Endothelial cell of umbilical vein (primary cell): ENCODE measurements around the gene PLA2G4B.

Experiments
- CTCF ChIP-seq, 2 donors: IDR thresholded peaks; 1 replicate in 1 of 2; 2 replicates in 1 of 2; pipeline ENCODE4 v1.5.1; 2011; ENCODE audit warnings: low read length in 2 of 2, mild to moderate bottlenecking in 2 of 2, moderate library complexity in 2 of 2, control low read depth in 1 of 2, inconsistent platforms in 1 of 2, low read depth in 1 of 2; ENCODE audit not compliant: insufficient read depth in 1 of 2; ENCODE audit errors: extremely low read depth in 1 of 2
- EZH2 ChIP-seq: IDR thresholded peaks from 2 replicates; pipeline ENCODE4 v1.6.1; 2012; ENCODE audit warnings: borderline replicate concordance, low read depth, mild to moderate bottlenecking, moderate library complexity, low read length, inconsistent platforms; ENCODE audit not compliant: severe bottlenecking
- FOS ChIP-seq: IDR thresholded peaks from 2 replicates; pipeline ENCODE4 v1.6.1; 2011; ENCODE audit warnings: mild to moderate bottlenecking, low read length, moderate library complexity, borderline replicate concordance; ENCODE audit not compliant: insufficient read depth
- MAX ChIP-seq: IDR thresholded peaks from 2 replicates; pipeline ENCODE4 v1.6.1; 2011; ENCODE audit not compliant: insufficient read depth, insufficient read length
- POLR2A ChIP-seq: IDR thresholded peaks from 2 replicates; pipeline ENCODE4 v1.6.1; 2012; ENCODE audit warnings: low read depth, mild to moderate bottlenecking, control low read depth, low read length
- POLR2AphosphoS5 ChIP-seq: IDR thresholded peaks from 2 replicates; pipeline ENCODE4 v1.6.1; 2012; ENCODE audit warnings: low read depth, mild to moderate bottlenecking, control low read depth, low read length, moderate library complexity; ENCODE audit not compliant: insufficient read depth

GRCh38 chr15:41882689-41883483, 44.2 kb downstream of the PLA2G4B start:
- no peak for TF ChIP-seq EZH2
- TF ChIP-seq POLR2AphosphoS5 = no peak
- TF ChIP-seq CTCF (IDR thresholded peaks at IDR 0.05; ENCODE audit: extremely low read depth in 1 of 2, insufficient read depth in 1 of 2, low read depth in 1 of 2, low read length in 2 of 2) = no peak
- TF ChIP-seq FOS = no peak
- TF ChIP-seq POLR2A = no peak
- no peak for TF ChIP-seq MAX
